GM19238 (cell line): ENCODE data around the gene IL4.
"Not testable (repeated sequence)": the region's sequence is repeated elsewhere in the genome, so short reads cannot be mapped to it uniquely, and the experiment has no call there.

ENCODE experiments used
- DNase-seq: peaks from one replicate; pipeline ENCODE4 v3.0.0; 2011; ENCODE audit warnings: low spot score; ENCODE audit not compliant: insufficient read length

IL4 gene

GRCh38 chr5:132673939-132674630, at the start of gene IL4:
Gene IL4, plus strand, starts transcription at chr5:132673989. Its CDS starts 62 bp downstream, at chr5:132674051.
- DNase-seq = no peak

- DNase-seq = no peak
Observed at GRCh38 chr5:132627470-132627869, 46.3 kb upstream of the IL4 start.

DNA sequence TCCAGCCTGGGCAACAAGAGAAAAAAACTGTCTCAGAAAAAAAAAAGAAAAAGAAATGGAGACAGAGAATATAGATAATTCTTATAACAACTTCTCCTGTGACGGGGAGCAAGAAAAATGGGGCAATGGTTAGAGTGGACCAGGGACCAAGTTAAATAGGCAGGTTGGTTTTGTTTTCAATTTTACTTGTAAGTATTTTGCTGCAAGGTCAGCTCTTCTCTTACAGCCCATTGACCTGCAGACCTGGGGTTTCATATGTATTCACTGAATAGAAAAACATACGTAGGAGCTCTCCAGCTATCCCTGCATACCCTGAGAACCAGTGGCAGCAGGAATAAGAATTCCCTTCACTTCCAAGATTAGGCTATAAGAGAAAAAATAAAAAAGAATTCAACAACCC, 45.0 kb upstream of the IL4 start:
- no peak for DNase-seq

- no peak for DNase-seq
Observed at GRCh38 chr5:132629230-132629944, 44.4 kb upstream of the IL4 start.

DNA sequence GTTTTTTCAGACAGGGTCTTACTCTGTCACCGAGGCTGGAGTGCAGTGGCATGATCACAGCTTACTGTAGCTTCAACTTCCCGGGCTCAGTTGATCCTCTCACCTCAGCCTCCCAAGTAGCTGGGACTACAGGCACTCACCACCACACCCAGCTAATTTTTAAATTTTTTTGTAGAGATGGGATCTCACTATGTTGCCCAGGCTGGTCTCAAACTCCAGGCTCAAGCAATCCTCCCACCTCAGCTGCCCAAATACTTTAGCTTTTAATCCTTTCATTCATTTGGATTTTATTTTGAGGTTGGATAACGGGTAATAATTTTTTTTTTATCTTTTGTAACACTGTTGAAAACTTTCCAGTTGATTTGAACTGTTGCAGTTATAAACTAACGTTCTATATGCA, 40.2 kb upstream of the IL4 start:
- DNase-seq = not testable (repeated sequence)

- no peak for DNase-seq
Observed at GRCh38 chr5:132635873-132636272, 37.9 kb upstream of the IL4 start.

DNA sequence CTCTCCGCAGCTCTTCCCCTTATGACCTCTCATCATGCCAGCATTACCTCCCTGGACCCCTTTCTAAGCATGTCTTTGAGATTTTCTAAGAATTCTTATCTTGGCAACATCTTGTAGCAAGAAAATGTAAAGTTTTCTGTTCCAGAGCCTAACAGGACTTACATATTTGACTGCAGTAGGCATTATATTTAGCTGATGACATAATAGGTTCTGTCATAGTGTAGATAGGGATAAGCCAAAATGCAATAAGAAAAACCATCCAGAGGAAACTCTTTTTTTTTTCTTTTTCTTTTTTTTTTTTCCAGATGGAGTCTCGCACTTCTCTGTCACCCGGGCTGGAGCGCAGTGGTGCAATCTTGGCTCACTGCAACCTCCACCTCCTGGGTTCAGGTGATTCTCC, 36.5 kb upstream of the IL4 start:
- DNase-seq = no peak

GRCh38 chr5:132639706-132640130, 34.1 kb upstream of the IL4 start:
- no peak for DNase-seq

DNA sequence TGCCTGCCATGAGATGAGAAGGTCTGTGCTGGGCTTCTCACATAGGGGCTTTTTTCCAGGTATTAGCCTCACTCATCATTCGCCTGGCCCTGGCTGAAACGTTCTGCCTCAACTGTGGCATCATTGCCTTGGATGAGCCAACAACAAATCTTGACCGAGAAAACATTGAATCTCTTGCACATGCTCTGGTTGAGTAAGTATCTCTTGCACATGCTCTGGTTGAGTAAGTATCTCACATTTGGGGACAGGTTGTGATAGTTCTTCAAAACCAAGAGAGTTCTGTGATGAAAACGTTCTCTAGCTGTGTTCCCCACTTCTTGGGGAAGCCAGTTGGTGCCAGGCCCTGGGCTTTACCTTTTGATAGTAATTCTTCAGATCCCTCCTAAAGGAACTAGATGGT, 33.2 kb upstream of the IL4 start:
- no peak for DNase-seq

- DNase-seq = no peak
Observed at GRCh38 chr5:132641241-132641723, 32.5 kb upstream of the IL4 start.

DNA sequence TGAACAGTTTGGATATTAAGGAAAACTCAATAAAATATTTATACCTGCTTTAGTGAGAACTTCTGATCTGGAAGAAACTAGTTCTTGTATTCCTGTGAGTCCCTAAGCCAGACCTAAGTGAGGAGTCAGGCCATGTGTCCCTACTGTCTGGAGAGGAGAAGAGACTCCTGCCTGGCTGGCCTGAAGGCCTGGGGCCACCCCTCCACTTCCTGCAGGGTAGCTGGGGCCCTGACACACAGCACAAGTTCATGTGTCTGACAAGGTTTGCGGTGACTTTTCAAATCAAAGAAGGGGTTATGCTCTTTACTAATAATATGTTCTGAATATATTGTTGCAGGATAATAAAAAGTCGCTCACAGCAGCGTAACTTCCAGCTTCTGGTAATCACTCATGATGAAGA, 31.9 kb upstream of the IL4 start:
- DNase-seq = no peak

DNA sequence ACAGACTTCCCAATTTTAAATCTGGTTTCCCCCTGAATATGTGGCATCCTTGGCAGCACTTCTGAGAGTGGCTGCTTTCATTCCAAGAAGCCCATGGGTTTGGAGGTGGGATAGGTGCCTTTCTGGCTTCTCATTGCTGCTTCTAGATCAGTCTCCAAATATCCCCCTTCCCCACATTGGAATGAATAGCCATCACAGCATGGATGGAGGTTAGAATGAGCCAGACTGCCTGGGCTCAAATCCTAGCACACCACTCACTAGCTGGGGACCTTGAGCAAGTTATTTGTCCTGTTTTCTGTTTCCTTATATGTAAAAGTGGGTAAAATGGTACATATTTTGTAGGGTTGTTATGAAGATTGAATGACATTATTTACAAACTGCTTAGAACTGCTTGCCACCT, 29.6 kb upstream of the IL4 start:
- DNase-seq = no peak

- no peak for DNase-seq
Observed at GRCh38 chr5:132646583-132647266, 27.1 kb upstream of the IL4 start.

- no peak for DNase-seq
Observed at GRCh38 chr5:132647473-132647872, 26.3 kb upstream of the IL4 start.

GRCh38 chr5:132648355-132648754, 25.4 kb upstream of the IL4 start:
- DNase-seq = no peak

DNA sequence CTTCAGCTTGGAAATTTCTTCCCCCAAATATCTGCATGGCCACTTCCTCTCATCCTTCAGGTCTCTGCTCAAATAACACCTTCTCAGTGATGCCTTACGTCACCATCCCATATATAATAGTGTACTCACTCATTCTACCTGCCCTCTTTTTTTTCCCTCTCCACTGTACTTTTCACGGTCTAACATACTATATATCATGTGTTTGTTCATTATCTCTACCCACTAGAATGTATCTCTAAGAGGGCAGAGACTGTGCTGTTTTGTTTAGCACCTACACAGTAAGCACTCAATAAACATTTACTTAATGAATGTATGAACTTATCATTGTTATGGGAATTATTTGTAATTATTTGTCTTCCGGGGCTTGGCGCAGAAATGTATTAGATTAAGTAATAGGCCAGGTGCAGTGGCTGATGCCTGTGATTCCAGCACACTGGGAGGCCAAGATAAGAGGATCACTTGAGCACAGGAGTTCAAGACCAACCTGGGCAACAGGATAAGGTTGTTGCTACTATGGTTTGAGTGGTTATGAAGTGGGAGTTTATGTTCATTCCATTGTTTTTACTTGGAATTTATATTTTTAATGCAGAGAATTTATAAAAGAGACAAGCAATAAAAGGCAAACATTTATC, 21.8 kb upstream of the IL4 start:
- DNase-seq = no peak

DNA sequence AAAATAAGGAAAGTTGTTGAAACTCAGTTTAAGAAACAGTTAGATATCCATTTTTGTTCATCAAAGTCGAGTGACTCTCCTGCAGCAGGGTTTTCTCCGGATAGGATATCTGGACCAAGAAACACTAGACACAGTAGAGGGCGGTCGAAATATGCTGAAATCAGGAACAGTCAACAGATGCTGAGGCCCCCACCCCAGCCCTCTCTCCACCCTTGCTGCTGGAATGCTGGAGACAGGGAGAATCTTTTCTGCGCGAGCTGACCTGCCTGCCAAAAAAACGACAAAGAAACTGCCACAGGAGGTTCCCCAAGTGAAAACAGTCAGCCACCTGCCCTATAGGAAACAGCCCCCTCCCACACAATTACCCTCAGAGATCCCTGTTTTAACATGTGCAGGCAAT, 20.1 kb upstream of the IL4 start:
- no peak for DNase-seq

DNA sequence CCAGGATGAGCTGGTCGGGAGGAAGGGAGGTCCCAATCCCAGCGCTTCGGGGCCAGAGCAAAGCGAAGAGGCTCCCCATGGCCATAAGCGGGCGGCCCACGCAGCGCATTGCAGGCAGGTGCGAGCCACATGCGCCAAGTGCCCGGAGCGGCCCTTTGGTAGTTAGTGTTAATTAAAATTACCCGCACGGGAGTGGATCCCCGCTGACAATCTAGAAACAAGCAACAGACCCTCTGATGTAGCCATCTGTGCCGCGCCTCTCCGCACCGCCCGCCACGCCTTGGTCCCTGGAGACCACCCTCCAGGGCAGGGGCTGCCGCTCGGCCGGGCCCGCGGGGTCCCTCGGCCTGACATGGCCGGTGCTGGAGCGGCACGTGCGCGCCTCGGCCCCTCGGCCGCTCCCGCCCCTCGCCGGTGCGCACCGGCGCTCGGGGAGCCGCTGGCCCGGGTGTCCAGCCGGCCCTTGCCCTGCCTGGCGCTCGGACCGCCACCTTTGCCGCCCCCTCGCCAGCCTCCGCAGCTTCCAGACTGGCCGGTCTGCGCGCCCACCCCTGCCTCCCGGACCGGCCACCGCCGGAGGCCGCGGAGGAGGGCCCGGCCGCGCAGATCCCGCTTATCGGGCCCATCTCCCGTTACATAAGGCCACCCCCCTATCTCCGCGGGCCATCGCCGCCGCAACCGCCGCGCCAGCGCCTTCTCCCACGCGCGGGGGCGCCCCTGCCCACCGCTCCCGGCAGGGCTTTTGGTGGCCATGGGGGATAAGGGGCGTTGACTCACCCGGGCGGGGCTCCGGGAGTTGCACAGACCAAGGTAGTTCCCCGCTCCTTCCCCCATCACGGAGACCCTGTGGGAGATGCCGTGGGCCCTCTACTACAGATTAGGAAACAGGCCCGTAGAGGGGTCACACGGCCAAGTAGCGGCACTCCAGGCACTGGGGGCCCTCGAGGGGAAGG, 17.7 kb upstream of the IL4 start:
- DNase-seq = no peak

DNA sequence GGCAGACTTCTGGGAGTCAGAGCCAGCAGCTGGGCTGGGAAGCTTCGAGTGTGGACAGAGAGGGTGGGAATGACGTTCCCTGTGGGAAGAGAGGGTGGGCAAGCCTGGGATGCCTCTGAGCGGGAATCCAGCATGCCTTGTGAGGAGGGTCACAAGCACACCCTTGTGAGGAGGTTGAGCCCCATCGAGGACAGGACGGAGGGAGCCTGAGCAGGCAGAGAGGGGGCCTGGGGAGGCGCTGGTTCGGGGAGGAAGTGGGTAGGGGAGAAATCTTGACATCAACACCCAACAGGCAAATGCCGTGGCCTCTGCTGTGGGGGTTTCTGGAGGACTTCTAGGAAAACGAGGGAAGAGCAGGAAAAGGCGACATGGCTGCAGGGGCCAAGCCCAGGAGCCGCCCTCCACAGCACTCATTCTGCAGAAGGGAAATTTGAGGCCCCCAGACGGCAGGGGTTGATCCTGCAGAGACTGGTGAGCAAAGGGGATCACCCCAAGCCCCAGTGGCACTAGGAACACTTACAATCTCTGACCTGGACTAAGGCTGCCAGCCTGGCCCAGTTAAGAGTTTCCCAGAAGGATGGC, 16.9 kb upstream of the IL4 start:
- DNase-seq = no peak

DNA sequence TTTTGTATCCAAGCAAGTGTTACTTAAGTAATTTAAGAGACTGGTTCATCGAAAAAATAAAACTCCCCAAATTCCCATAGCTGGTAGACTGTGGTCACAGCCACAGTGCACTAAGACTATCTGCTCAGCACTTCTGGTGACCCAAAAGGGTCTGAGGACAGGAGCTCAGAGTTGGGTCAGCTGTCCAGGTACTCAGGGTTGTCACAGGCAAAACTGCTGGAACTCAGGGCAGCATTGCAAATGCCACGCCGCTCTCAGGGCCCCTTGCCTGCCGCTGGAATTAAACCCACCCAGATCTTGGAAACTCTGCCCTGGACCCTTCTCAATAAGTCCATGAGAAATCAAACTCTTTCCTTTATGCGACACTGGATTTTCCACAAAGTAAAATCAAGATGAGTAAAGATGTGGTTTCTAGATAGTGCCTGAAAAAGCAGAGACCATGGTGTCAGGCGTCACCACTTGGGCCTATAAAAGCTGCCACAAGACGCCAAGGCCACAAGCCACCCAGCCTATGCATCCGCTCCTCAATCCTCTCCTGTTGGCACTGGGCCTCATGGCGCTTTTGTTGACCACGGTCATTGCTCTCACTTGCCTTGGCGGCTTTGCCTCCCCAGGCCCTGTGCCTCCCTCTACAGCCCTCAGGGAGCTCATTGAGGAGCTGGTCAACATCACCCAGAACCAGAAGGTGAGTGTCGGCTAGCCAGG, 16.0 kb upstream of the IL4 start, which contains the start of gene IL13:
TSS of gene IL13 (plus strand) at position 498 of the 705 bp plus-strand sequence. CDS start at position 512, 14 bp downstream.
- DNase-seq = no peak
